Dedifferentiated amniotic fluid mesenchymal stem cell (primary cell): Measurements from ENCODE around the gene SOX8.

ENCODE experiments used
- DNase-seq: peaks from one replicate; pipeline ENCODE4 v3.0.0-alpha.2; 2016; ENCODE audit errors: extremely low spot score

SOX8 gene

GRCh38 chr16:973366-973765, 8.2 kb upstream of the SOX8 start:
- DNase-seq, result no peak

DNA sequence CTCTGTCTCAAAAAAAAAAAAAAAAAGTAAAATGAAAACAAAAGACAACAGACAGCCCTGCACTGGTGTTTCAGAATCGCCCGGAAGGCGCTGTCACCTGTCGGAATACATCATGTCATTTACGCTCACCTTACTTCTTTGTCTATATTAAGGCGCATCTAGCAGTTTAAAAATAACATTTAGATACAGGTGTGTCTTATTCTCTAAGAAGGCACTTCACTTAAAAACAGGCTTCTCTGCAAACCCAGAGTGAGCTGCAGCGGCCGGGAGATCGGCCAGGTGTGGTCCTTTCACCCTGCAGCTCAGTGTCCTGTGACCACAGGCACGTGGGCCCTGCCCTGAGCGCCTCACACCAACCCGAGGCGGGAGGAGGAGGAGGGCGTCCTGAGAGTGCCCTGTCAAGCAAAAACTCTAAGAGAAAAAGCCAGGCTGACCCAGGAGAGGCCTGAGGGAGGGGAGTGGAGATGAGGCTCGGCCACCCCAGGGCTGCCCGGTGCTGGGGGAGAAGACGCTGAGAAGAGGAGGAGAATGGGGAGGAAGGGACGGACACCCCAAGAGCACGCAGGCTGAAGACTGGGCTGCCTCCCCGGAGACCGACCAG, 7.5 kb upstream of the SOX8 start:
- no peak for DNase-seq

DNA sequence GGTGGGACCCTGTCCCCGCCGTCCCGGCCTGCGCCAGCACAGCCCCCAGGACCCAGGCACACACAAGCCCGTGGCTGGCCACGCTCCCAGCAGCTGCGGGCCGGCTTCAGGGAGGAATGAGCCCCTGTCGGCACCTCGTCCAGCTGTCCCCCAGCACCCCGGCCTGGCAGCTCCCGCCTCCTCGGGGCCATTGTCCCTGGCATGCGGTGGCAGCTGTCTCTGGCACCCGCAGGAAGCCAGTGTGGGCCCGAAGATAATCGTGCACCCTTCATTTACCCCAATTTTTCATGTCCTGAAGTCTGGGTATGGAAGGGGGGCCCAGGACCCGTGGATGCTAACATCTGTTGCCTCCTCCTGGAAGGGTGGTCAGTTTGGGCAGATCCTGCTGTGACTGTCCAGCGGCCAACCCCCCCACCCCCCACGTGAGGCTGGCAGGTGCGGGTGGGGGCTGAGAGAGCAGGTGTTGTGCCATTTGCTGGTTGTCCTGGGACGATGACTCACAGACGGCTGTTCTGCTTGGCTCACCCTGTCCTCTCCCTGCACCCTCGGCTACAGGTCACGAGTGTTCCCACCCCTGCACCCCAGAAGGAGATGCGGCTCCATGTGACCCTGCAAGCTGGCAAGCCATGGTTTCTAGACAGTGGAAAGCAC, 6.8 kb upstream of the SOX8 start:
- DNase-seq, result no peak

GRCh38 chr16:975291-975690, 6.3 kb upstream of the SOX8 start:
- no peak for DNase-seq

- DNase-seq, result no peak
Measured at GRCh38 chr16:976389-976931, 5.1 kb upstream of the SOX8 start.

- no peak for DNase-seq
Measured at GRCh38 chr16:977081-977701, 4.4 kb upstream of the SOX8 start.

DNA sequence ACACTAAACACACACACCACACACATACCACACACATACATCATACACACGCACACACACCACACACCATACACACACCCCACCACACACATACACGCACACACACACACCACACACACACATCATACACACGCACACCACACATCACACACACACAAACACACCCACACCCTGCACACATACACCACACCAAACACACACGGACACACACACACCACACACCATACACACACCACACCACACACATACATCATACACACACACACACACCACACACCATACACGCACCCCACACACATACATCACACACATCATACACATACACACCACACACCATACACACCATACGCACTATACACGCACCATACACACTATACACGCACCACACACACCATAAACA, 3.7 kb upstream of the SOX8 start:
- DNase-seq, result no peak

DNA sequence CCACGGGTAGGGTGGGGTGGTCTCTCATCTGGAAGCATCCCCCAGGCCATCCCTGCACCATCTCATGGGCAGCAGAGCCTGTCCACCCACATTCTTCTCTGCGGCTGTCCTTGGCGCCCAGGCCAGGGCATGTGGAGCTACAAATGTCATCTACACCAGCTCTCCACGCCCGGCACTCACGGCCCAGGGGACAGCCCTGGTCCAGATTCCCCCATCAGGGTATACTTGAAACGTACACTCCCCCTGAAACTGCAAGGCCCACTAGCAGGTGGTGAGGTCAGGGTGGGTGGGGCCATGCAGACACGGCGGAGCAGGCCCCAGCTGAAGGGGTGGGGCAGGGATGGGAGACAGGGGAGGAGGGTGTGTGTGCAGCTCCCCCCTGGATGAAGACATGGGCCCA, 3.2 kb upstream of the SOX8 start:
- DNase-seq, result no peak

DNA sequence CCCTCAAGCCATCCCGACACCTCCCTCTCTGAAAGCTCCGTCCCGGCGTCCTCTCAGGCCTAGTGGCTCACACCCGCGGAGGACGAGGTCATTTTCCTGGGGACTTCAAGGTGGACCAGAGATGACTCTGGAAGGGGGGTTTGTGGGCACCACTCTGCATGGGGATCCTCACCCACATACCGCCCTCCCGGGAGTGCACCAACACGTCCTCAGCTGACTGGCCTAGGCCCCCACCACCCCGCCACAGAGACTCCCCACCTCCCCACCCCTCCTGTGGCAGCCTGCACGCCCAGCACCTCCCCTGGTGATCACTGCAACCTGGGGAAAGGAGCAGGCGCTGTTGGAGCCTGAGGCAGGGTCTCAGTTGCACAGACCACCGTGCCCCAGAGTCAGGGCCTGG, 2.4 kb upstream of the SOX8 start:
- DNase-seq, result no peak

- DNase-seq, result no peak
Measured at GRCh38 chr16:979859-980594, 1.5 kb upstream of the SOX8 start.

DNA sequence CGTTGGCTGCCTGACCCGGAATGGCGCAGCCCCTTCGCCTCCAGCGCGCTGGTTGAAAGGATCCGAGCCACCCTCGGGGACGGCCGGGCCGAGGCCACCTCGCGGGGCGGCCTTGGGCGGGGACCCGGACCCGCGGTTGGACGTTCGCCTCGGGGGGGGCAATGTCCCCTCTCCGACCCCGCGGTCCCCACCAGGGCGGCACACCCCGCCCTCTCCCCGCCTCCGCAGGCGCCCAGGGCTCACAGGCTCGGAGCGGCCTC, 1.0 kb upstream of the SOX8 start:
- DNase-seq, result no peak

- DNase-seq, result no peak
Measured at GRCh38 chr16:982145-983043, 824 bp downstream of the SOX8 start.

GRCh38 chr16:983044-984030, 1.8 kb downstream of the SOX8 start:
- DNase-seq, result no peak

GRCh38 chr16:984121-984694, 2.6 kb downstream of the SOX8 start:
- no peak for DNase-seq

- no peak for DNase-seq
Measured at GRCh38 chr16:984736-985636, 3.4 kb downstream of the SOX8 start.

- no peak for DNase-seq
Measured at GRCh38 chr16:985646-986400, 4.3 kb downstream of the SOX8 start.

DNA sequence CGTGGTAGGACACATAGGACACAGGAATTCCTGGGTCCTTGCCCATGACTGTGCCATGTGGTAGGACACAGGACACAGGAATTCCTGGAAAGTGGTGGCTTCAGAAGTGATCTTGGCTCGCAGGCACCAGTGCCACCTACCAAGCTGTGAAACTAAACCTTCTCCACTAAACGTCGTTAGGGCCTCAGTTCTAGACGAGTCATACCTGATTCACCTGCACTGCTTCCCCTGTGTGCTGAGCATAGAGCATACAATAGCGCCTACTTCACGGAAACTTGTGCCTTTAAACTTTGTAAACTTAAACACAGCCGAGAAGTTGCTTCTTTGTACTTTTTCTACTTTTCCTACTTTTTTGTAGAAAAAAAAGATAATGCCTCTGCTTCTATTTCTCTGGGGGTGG, 4.8 kb downstream of the SOX8 start:
- no peak for DNase-seq

- DNase-seq, result no peak
Measured at GRCh38 chr16:986925-987582, 5.5 kb downstream of the SOX8 start.
